ENCODE results near the gene OR51V1. TPM values are rescaled to one million over a fixed set of nuclear protein-coding genes. Genes with fewer than 3 reads are reported as not detected.

OR51V1 gene
- total and polyA plus RNA-seq, 10 of the 15 experiments (the other 5 are each of a cell fraction or from before 2014, with no cell fraction given) = not detected

DNA sequence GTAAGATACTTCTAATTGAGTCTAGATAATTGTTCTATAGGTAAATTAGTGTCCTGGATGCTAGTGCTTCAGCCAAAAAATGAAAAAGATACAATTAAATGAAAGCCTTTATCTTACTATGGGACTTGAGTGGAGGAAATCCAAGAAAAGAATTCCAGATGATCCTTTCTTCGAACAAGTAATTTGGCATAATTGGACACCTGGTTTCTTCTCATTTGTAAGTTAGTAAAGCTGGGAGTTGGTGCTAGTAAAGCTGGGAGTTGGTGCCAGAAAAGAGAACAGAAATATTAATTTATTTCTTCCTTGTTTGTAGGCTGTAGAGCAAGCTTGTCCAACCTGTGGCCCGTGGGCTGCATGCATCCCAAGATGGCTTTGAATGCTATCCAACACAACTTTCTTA is 12.3 kb downstream of the OR51V1 start:
- no peaks in the 10 kb centered on the region for H3K9me3 ChIP-seq (replicated peaks; ENCODE audit: control insufficient read depth, insufficient read depth, low read length)
- no peaks in the 10 kb centered on the region for H3K4me1 ChIP-seq (ENCODE audit: control insufficient read depth, insufficient read depth, low read length)
- BruUV-seq (replicated peaks) = no TSS peak
- POLR2A ChIA-PET = no interaction called here
- CTCF ChIA-PET = no interaction called here
- H3K4me3 ChIP-seq = no peak overlapping the region
- in situ Hi-C loops (cut with MboI) (no loop called here), intact Hi-C loops (cut with micrococcal nuclease; ENCODE audit: unreplicated experiment) (no loop called here)
- H3K27ac ChIP-seq (ENCODE audit: control insufficient read depth, insufficient read depth) = no peak overlapping the region
- no peak overlapping the region for H3K4me2 ChIP-seq (ENCODE audit: control insufficient read depth, insufficient read depth)
- no peak for ATAC-seq
- FAIRE-seq = no peak
- SMC1A ChIA-PET (ENCODE audit: uncharacterized antibody, unreplicated experiment) = interaction anchor here (0.7 to 1.3 kb wide), 3 partner anchors 10 to 91 kb away, joined by 3 read pairs; no protein-coding TSS in a partner anchor
- no peak for DNase-seq (ENCODE audit: low read depth, low spot score)
- no peak overlapping the region for H2AFZ ChIP-seq (ENCODE audit: control insufficient read depth, low read depth, low read length)
- no peaks in the 10 kb centered on the region for H4K20me1 ChIP-seq (ENCODE audit: control insufficient read depth, insufficient read depth)
- H3K9ac ChIP-seq (ENCODE audit: control insufficient read depth, insufficient read depth, low read length) = no peak overlapping the region
- H3K36me3 ChIP-seq (ENCODE audit: control insufficient read depth in 2 of 2, insufficient read depth in 2 of 2, low read length in 1 of 2) = no peaks in the 10 kb centered on the region
- no peaks in the 10 kb centered on the region for H3K79me2 ChIP-seq (ENCODE audit: control insufficient read depth, insufficient read depth, low read length)
- TF ChIP-seq RAD21 (IDR thresholded peaks at IDR 0.05; ENCODE audit: insufficient read depth, low read depth, low read length) (no peak), CHD2 (IDR thresholded peaks at IDR 0.05; ENCODE audit: borderline replicate concordance, low read depth, low read length) (no peak), IKZF2 (IDR thresholded peaks at IDR 0.05) (no peak), PML (IDR thresholded peaks at IDR 0.05; ENCODE audit: low read length) (no peak), MEF2A (IDR thresholded peaks at IDR 0.05; ENCODE audit: insufficient read depth, low read depth, low read length) (no peak)
- H3K27me3 ChIP-seq (replicated peaks in 1 of 2; ENCODE audit: control insufficient read depth in 2 of 2, insufficient read depth in 2 of 2, low read length in 1 of 2) = no peaks in the 10 kb centered on the region
- WGBS (ENCODE audit: insufficient coverage, insufficient replicate concordance, low lambda C conversion rate, missing lambda C conversion rate) = 12% methylated on average over 2 of the region's 2 CpGs
- RAD21 ChIA-PET (ENCODE audit: unreplicated experiment) = no interaction called here

DNA sequence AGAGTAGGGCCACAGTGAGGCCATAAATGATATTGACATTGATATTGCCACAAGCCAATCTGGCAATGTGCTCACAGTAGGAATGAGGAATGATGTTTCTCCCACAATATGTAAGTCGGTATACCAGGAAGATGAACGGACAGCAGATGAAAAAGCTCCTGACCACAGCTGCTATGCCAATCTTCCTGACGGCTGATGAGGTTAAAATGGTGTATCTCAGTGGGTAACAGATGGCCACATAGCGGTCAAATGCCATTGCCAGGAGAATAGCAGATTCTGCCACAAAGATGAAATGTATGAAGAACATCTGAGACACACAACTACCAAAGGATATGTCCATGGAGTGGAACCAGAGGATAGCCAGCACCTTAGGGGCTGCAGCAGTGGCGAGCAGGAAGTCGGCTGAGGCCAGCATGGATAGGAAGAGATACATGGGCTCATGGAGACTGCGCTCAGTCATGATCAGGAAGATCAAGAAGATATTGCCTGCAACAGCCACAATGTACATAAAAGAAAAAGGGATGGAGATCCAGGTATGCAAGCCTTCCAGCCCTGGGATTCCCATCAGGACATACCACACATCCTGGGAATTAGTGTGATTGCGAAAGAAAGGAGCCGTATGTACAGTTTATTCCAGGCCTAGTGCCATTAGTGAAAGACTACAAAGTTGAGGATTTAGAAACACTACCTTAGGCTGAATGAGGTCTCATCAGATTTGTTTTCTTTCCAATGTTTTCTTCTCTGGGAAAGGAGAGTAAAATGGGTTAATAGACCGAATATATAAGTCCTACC is 22.2 kb downstream of the OR51V1 start:
- RAD21 ChIA-PET (ENCODE audit: unreplicated experiment) = no interaction called here
- Histone ChIP-seq H3K9me3 (replicated peaks; ENCODE audit: control insufficient read depth, insufficient read depth, low read length) (no peaks in the 10 kb centered on the region), H3K4me3 (no peak overlapping the region), H4K20me1 (ENCODE audit: control insufficient read depth, insufficient read depth) (no peaks in the 10 kb centered on the region), H3K27me3 (replicated peaks in 1 of 2; ENCODE audit: control insufficient read depth in 2 of 2, insufficient read depth in 2 of 2, low read length in 1 of 2) (no peaks in the 10 kb centered on the region; a peak in 1 of 4 replicates), H3K79me2 (ENCODE audit: control insufficient read depth, insufficient read depth, low read length) (no peaks in the 10 kb centered on the region), H3K36me3 (ENCODE audit: control insufficient read depth in 2 of 2, insufficient read depth in 2 of 2, low read length in 1 of 2) (no peaks in the 10 kb centered on the region), H3K4me1 (ENCODE audit: control insufficient read depth, insufficient read depth, low read length) (no peaks in the 10 kb centered on the region), H3K27ac (ENCODE audit: control insufficient read depth, insufficient read depth) (no peak overlapping the region), H3K4me2 (ENCODE audit: control insufficient read depth, insufficient read depth) (no peak overlapping the region), H3K9ac (ENCODE audit: control insufficient read depth, insufficient read depth, low read length) (no peak overlapping the region), H2AFZ (ENCODE audit: control insufficient read depth, low read depth, low read length) (no peak overlapping the region)
- SMC1A ChIA-PET (ENCODE audit: uncharacterized antibody, unreplicated experiment) = no interaction called here
- POLR2A ChIA-PET = no interaction called here
- no TSS peak for BruUV-seq (replicated peaks)
- CTCF ChIA-PET = no interaction called here
- WGBS (ENCODE audit: insufficient coverage, insufficient replicate concordance, low lambda C conversion rate, missing lambda C conversion rate) = 33% methylated on average over 10 of the region's 10 CpGs
- FAIRE-seq (no peak), DNase-seq (ENCODE audit: low read depth, low spot score) (no peak), ATAC-seq (no peak)
- in situ Hi-C loops (cut with MboI) (no loop called here), intact Hi-C loops (cut with micrococcal nuclease; ENCODE audit: unreplicated experiment) (no loop called here)
- TF ChIP-seq YBX1 (IDR thresholded peaks at IDR 0.05) = no peak
- TF ChIP-seq TBL1XR1 (IDR thresholded peaks at IDR 0.05; ENCODE audit: low read depth, low read length) = no peak
- no peak for TF ChIP-seq CTCF (IDR thresholded peaks at IDR 0.05 in 2 of 3, conservative IDR thresholded peaks at IDR 0.05 in 1 of 3; ENCODE audit: control insufficient read depth in 2 of 3, extremely low read depth in 1 of 3, insufficient read depth in 1 of 3, low read depth in 3 of 3, low read length in 3 of 3)
- TF ChIP-seq ZNF687 (IDR thresholded peaks at IDR 0.05) = no peak
